GM21528 (cell line): ENCODE data around the gene POU6F2.
A peak's percentile ranks its signal among the peaks of the same experiment; 100 is the strongest.
"Not testable (repeated sequence)": the region's sequence is repeated elsewhere in the genome, so short reads cannot be mapped to it uniquely, and the experiment has no call there.

Experiments used
- ATAC-seq: cut with Tn5 transposase; IDR thresholded peaks from one replicate; pipeline ENCODE4 v1.9.1; 2021; ENCODE audit warnings: mild to moderate bottlenecking, moderate library complexity; ENCODE audit not compliant: unreplicated experiment, low FRiP score

The POU6F2 gene

GRCh38 chr7:38977685-38978084, at the start of gene POU6F2:
Gene POU6F2, plus strand, starts transcription at chr7:38977909. Its CDS starts 45 bp downstream, at chr7:38977954.
- no peak for ATAC-seq

DNA sequence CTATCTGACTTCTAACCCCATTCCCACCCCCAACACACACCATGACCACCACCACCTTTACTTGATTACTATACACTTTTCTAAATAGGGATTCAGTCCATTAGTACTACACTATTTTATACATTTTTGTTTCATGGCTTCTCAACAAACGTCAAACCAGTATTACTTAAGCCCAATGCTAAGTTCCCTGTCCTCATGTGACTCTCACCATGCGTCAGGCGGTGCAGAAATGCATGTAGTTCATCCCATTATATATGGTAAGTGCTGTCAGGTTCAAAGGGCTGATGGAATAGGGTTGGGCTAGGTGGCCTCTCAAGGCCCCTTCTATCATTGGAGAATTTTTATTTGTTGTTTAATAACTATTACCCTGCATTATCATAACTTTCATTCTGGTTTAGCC, 49.2 kb upstream of the POU6F2 start:
- no peak for ATAC-seq

DNA sequence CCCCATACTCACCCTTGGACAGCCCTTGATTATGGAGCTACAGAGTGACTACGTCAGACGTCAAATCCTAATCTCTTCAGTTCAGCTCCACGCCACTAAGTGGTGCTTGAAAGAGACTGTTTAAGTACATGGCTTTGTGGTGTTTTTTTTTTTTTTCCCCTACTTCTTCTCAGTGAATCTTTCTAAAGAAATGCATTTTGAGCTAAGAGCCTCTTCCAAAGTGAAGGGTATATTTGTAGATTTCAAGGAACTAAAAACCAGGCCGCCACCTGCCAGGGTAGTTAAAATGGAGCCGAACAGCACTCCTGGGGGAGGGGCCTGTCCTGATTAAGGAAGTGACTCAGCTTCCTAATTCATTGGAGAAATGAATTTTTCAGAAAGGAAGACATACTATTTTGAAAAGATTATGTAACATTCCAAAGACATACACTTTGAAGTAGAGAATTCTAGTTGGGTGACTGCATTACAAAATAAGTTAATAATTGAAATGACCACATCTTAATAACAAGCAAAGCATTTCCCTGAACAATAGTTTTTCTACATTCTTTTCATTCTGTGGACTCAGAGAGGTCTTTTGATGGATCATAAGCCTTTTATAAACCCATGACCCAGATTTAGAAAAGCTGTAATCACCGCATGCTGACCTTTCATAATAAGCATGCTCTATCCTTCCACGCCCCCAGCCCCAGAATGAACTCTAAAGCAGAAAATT, 48.1 kb upstream of the POU6F2 start:
- ATAC-seq = no peak

DNA sequence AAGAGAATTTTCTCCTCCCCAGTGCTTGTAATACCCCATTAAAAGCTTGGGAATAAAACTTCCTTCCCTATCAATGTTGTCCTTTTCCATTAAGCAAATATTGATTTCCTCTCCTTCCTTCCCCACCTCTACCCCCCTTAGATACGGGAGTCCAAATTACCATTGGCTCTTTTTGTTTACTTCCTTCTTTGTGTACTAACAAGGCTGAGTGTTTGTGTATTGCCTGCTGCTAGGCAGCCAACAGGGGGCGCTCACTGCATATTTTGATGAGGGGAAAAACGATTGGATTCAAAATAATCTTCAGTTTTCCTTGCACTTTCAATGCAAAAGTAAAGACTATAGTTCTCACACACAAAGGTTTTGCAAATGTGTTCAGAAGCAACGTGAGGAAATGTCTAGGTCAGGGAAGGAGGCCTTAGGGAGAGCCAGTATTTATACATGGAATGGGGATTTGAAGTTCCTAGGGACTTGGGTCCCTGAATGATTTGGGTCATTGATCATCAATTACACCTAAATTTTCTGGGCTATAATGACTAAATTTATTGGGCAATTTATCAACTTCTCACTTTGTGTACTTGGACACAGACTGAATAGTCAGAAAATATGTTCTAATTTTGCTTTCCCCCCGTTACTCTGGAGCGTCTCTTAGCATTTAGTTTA, 45.1 kb upstream of the POU6F2 start:
- peak; percentile 93 for ATAC-seq

- ATAC-seq = no peak
These were observed 43.7 kb upstream of the POU6F2 start for GRCh38 chr7:38934051-38934450.

DNA sequence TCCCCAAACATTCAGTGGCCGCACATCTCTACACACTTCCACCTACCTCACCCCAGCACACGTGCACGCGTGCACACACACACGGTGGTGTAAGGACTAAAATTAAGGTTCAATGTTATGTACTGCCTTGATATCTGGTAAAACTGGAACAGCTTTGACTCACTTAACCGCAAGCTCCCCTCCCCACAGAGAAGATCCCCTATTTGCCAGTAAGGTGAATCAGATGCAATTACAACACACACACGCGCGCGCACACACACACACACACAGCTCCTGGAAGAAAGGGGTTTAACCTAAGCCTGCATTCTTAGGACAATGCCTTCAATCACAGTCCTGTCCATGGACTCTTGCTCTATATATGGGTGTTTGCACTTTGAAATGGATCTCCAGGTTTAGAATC, 43.2 kb upstream of the POU6F2 start:
- ATAC-seq = no peak

DNA sequence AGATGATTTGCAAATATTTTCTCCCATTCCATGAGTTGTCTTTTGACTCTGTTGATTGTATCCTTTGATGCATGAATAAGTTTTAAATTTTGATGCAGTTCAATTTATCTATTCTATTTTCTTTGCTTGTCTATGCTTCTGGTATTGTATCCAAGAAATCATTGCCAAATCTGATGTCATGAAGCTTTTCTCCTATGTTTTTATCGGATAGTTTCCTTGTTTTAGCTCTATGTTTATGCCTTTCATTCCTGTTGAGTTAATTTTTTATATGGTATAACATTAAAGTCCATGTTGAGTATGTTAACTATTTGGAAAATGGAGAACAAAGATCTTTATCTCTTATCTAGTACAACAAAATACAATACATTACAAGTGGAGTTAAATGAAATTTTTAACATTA, 41.1 kb upstream of the POU6F2 start:
- ATAC-seq = no peak

DNA sequence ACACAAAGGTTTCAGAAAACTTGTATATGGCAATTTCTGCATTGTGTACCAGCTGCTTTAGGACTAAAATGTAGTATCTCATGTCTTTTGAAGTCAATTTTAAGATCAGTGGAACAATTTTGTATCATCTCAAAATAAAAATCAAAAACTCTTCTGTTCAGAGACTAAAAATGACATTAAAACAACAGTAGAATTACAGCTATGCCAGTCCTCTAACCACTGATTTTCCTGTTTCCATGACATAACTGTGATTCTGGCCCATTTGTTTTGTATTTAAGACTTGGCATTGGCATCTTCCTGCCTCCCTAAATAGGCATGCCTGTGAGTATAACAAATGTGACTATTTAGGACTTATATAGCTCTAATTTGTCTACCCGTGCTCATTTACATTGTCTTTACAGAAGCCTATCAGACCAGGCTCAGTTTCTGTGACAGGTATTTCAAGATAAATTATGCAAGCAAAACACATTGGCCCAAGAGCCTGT, 39.7 kb upstream of the POU6F2 start:
- no peak for ATAC-seq

GRCh38 chr7:38938589-38938988, 39.1 kb upstream of the POU6F2 start:
- no peak for ATAC-seq

DNA sequence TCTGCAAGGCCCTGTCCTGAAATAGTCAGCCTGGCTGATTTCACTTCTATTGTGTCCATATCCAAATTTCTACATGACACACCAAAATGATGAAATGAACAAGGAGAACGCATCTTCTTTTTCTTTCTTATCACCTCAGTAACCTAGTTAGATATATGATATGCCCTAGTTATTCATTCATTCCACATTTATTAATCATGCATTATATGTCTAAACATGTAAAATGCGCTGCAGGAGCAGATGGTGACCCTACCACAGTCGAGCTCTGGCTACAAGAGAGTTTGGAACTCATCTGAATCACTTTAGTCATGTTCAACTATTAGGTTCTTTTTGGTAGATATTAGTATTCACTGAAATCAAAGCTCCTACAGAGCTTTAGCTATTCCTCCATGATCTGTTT, 36.9 kb upstream of the POU6F2 start:
- ATAC-seq = no peak

GRCh38 chr7:38942431-38943051, 35.2 kb upstream of the POU6F2 start:
- no peak for ATAC-seq

DNA sequence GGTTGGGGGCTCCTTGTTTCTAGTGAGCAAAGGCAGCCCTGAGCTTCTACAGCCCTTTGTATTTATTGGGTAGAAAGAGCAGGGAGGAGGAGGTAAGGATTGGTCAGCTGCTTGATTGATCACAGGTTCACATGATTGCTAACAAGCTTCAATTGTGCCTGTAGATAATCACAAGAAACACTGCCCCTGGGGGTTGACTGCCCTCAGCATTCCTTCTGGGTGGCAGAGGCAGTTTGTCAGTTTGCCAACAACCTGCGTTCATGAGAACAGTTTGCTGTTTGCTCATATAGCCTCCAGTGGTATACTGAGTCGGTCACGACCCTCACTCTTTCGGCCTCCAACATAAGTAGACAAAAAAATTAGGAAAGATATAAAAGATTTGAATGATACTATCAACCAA, 30.2 kb upstream of the POU6F2 start:
- ATAC-seq = not testable (repeated sequence)

DNA sequence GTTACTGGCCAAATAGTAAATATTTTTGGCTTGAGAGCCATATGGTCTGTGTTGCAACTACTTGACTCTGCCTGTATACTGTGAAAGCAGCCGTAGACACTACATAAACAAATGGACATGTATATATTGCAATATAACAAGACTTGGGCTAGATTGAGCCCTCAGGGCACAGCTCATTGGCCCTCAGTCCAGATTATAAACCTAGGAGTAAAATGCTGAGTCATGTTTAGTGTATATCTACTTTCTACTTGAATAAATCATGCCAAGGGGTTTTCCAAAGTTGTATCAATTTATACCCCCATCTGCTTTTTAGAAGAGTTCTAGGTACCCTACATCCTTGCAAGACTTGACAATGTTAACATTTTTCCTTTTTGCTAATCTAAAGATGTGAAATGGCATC, 27.4 kb upstream of the POU6F2 start:
- ATAC-seq = no peak

GRCh38 chr7:38951213-38951612, 26.5 kb upstream of the POU6F2 start:
- no peak for ATAC-seq

DNA sequence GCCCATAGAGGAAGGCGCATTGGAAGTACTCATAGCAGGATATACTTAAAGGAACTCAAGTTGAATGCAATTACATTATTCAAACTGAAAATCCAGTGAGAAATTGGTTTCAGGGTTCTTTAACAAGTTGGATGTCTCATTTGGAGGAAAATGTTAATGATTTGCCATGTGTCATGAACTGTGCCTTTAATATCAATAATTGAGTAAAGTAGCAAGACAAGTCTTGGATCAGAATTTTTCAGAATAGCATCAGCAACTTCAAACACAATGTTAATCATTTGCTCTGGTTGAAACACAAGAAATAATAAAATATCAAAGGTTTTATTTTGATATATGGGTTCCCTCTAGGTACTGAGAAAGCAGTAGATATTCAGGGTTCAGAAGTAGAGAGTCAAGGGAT, 24.5 kb upstream of the POU6F2 start:
- ATAC-seq = no peak

DNA sequence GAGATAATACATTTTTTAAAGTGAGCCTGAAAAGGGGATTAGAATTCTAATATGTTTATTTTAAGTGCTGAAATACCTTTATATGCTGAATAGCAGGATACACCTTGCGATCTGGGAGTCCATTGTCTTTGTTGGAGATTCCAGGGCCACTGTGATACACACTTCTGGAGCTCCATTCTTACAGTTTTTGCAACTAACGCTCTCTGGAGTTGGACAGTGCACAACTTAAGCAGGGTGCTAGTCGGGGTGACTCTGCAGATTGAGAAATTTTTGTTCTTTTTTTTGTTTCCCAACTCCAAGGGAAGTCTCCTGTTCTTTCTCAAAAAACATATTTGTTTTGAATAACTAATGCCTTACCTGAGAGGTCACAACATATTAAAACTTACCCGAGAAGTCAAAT, 23.7 kb upstream of the POU6F2 start:
- ATAC-seq = no peak

GRCh38 chr7:38955892-38956291, 21.8 kb upstream of the POU6F2 start:
- ATAC-seq = no peak

GRCh38 chr7:38962028-38962427, 15.7 kb upstream of the POU6F2 start:
- ATAC-seq = no peak

- ATAC-seq = no peak
These were observed 12.8 kb upstream of the POU6F2 start for GRCh38 chr7:38964921-38965320.

- ATAC-seq = no peak
These were observed 3.9 kb upstream of the POU6F2 start for GRCh38 chr7:38973760-38974159.

DNA sequence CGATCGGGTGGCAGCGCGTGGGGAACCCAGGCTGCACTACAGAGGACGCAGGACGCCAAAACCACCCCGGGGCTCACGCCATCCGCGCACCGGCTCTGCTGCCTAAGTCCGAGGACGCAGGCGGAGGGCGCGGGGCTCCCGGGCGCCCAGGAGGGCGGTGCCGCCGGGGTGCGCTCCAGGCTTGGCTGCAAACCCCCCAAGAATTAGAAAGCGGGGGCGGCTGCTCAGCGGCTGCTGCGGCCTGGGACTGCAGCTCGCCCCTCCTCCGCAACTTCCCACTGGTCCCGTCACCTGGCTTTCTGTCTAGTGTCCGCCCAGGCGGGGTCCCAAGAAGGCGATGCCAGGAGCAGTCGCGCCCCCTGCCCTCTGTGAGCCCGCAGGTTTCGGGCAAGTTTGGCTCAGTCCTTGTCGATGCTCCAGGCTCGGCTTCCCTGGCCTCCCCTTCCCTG, 1.7 kb upstream of the POU6F2 start:
- ATAC-seq = no peak

- ATAC-seq = no peak
These were observed 782 bp downstream of the POU6F2 start for GRCh38 chr7:38978491-38978890.
